B cell (primary cell): ENCODE measurements around the gene MNAT1. TPM values are rescaled to one million over a fixed set of nuclear protein-coding genes. Genes with fewer than 3 reads are reported as not detected.

ENCODE experiments used
- ATAC-seq: fragments of 200-7000 bp; cut with Tn5 transposase; one replicate; pipeline ENCODE4 v1.10.0; 2021; ENCODE audit warnings: low read depth, mild to moderate bottlenecking, moderate number of reproducible peaks, moderate library complexity
- CTCF ChIA-PET: fragments of 350-600 bp; sonication (Branson Sonifier 250); formaldehyde crosslinking; loops from one replicate; lab custom pipeline; 2021; ENCODE audit warnings: antibody characterized with exemption, inconsistent platforms; lab: Charles Lee
- POLR2A ChIA-PET: fragments of 350-600 bp; sonication (Branson Sonifier 250); formaldehyde crosslinking; loops from one replicate; lab custom pipeline; 2021; ENCODE audit warnings: antibody characterized with exemption; lab: Charles Lee
- DNase-seq: peaks from one replicate; pipeline ENCODE4 v3.0.0; 2013
- H2AFZ ChIP-seq: 2 replicates; pipeline ENCODE4 v1.6.1; 2012; ENCODE audit warnings: mild to moderate bottlenecking, low read depth, low read length; ENCODE audit not compliant: insufficient read depth, poor library complexity, severe bottlenecking
- H3K27ac ChIP-seq, 2 donors: 1 replicate in 1 of 2; 2 replicates in 1 of 2; pipeline ENCODE4 v1.5.1; 2012 to 2013; ENCODE audit warnings: low read length in 2 of 2, mild to moderate bottlenecking in 2 of 2, moderate library complexity in 1 of 2
- H3K27me3 ChIP-seq, 4 experiments: fragments of 200-600 bp in 1 of 4; sonication (generic) in 1 of 4; replicated peaks in 1 of 4; 1 replicate in 2 of 4; 2 replicates in 2 of 4; pipeline versions ENCODE4 v1.6.1 to v1.7.0; 2013 to 2016; ENCODE audit warnings: low read length in 3 of 4, mild to moderate bottlenecking in 2 of 4, mixed read lengths in 1 of 4, moderate library complexity in 1 of 4; ENCODE audit not compliant: insufficient read depth in 4 of 4, control insufficient read depth in 3 of 4; ENCODE audit errors: control extremely low read depth in 1 of 4
- H3K36me3 ChIP-seq, 2 experiments: replicated peaks in 1 of 2; 1 replicate in 1 of 2; 2 replicates in 1 of 2; pipeline versions ENCODE4 v1.6.1 to v1.7.1; 2013; ENCODE audit warnings: low read length in 1 of 2; ENCODE audit not compliant: insufficient read depth in 2 of 2, control insufficient read depth in 1 of 2; ENCODE audit errors: control extremely low read depth in 1 of 2, extremely low read depth in 1 of 2
- H3K4me1 ChIP-seq, 2 donors: fragments of 200-600 bp in 1 of 2; sonication (generic) in 1 of 2; 1 replicate in 1 of 2; 2 replicates in 1 of 2; pipeline versions ENCODE4 v1.5.1 to v1.6.1; 2013 to 2017; ENCODE audit warnings: low read length in 2 of 2; ENCODE audit not compliant: control insufficient read depth in 2 of 2, insufficient read depth in 2 of 2
- H3K4me2 ChIP-seq: replicated peaks from 2 replicates; pipeline ENCODE3; 2012; ENCODE audit warnings: mild to moderate bottlenecking, low read depth, low read length; ENCODE audit not compliant: poor library complexity, severe bottlenecking
- H3K4me3 ChIP-seq, 5 experiments: fragments of 200-600 bp in 1 of 5; sonication (generic) in 1 of 5; 1 replicate in 3 of 5; 2 replicates in 2 of 5; pipeline versions ENCODE4 v1.5.1 to v1.7.0; 2011 to 2016; ENCODE audit warnings: low read length in 4 of 5, mild to moderate bottlenecking in 4 of 5, low read depth in 2 of 5, control low read depth in 1 of 5, moderate library complexity in 1 of 5; ENCODE audit not compliant: insufficient read depth in 1 of 5; ENCODE audit errors: control extremely low read depth in 1 of 5, extremely low read depth in 1 of 5
- H3K79me2 ChIP-seq: fragments of 200-600 bp; sonication (generic); one replicate; pipeline ENCODE4 v1.6.0; 2016; ENCODE audit warnings: low read length; ENCODE audit not compliant: control insufficient read depth, insufficient read depth
- H3K9ac ChIP-seq: fragments of 200-600 bp; sonication (generic); 2 replicates; pipeline ENCODE4 v1.6.1; 2017; ENCODE audit warnings: mild to moderate bottlenecking, low read length, moderate library complexity
- H3K9me3 ChIP-seq, 3 donors: one replicate each; pipeline versions ENCODE4 v1.6.1 to v1.7.1; 2013; ENCODE audit warnings: low read length in 2 of 3; ENCODE audit not compliant: control insufficient read depth in 2 of 3, insufficient read depth in 1 of 3; ENCODE audit errors: control extremely low read depth in 1 of 3
- H4K20me1 ChIP-seq: 2 replicates; pipeline ENCODE4 v1.6.0; 2012; ENCODE audit warnings: mild to moderate bottlenecking, low read length; ENCODE audit not compliant: insufficient read depth, control insufficient read depth, poor library complexity, severe bottlenecking
- H3K27ac Mint-ChIP-seq: one replicate; pipeline ENCODE4 v1.8.0; 2021; ENCODE audit warnings: mixed read lengths
- H3K27me3 Mint-ChIP-seq: one replicate; pipeline ENCODE4 v1.8.0; 2021; ENCODE audit warnings: mixed read lengths
- H3K4me1 Mint-ChIP-seq: one replicate; pipeline ENCODE4 v1.8.0; 2021; ENCODE audit warnings: mixed read lengths
- H3K4me3 Mint-ChIP-seq: one replicate; pipeline ENCODE4 v1.8.0; 2021; ENCODE audit warnings: mixed read lengths
- H3K9me3 Mint-ChIP-seq: one replicate; pipeline ENCODE4 v1.8.0; 2022; ENCODE audit warnings: mixed read lengths; ENCODE audit not compliant: insufficient read depth
- EZH2 ChIP-seq: IDR thresholded peaks from 2 replicates; pipeline ENCODE4 v1.6.1; 2012; ENCODE audit warnings: borderline replicate concordance, low read depth, mild to moderate bottlenecking, moderate library complexity, low read length; ENCODE audit not compliant: insufficient read depth, poor library complexity, severe bottlenecking
- WGBS: methylation state at CpG from one replicate; pipeline ENCODE4 v1.1.5; 2013; ENCODE audit warnings: missing lambda C conversion rate; ENCODE audit not compliant: insufficient coverage; 5-methylcytosine and 5-hydroxymethylcytosine counted together
- intact Hi-C: fragments of 100-400 bp; cut with micrococcal nuclease; formaldehyde crosslinking; loops from one replicate; pipeline ENCODE4 v1.10.0; 2022
- polyA plus RNA-seq: library from polyadenylated mRNA; depleted of rRNA; stranded (reverse); fragments of >200 nt; gene quantifications from 2 replicates; pipeline ENCODE4 v1.2.3, GENCODE V29; 2012
- total RNA-seq, 2 donors: library from RNA; stranded (reverse); fragments of 120-200 nt in 1 of 2; gene quantifications; 1 replicate in 1 of 2; 2 replicates in 1 of 2; pipeline versions ENCODE4 v1.2.3 to v1.2.4, GENCODE V29; 2013 to 2022
- TF ChIP-seq, protein P1 (sequence below): fragments of 200-600 bp; IDR thresholded peaks from one replicate; pipeline ENCODE4 v1.8.0; 2022; ENCODE audit warnings: antibody characterized with exemption, mild to moderate bottlenecking

MNAT1 gene
- total and polyA plus RNA-seq, 2 donors (not counting 1 experiment from before 2014, with no cell fraction given) = 15.2 to 28.2 TPM

GRCh38 chr14:60945984-60946383, 211.4 kb downstream of the MNAT1 start:
- DNase-seq = no peak
- ATAC-seq = no peak
- Mint-ChIP-seq H3K9me3 (no peaks in the 10 kb centered on the region), H3K4me1 (no peaks in the 10 kb centered on the region), H3K4me3 (no peak overlapping the region), H3K27ac (no peak overlapping the region), H3K27me3 (no peaks in the 10 kb centered on the region)
- Histone ChIP-seq H3K4me2 (no peak overlapping the region), H2AFZ (no peak overlapping the region), H3K27me3 (no peaks in the 10 kb centered on the region), H3K27ac (no peak overlapping the region), H3K9ac (no peak overlapping the region), H4K20me1 (no peaks in the 10 kb centered on the region), H3K9me3 (no peaks in the 10 kb centered on the region), H3K4me1 (no peaks in the 10 kb centered on the region), H3K36me3 (no peaks in the 10 kb centered on the region), H3K4me3 (no peak overlapping the region), H3K79me2 (no peaks in the 10 kb centered on the region)
- ChIA-PET POLR2A (no interaction called here), CTCF (no interaction called here)
- 100% methylated on average over 1 of the region's 1 CpG for WGBS
- TF ChIP-seq, protein P1, sequence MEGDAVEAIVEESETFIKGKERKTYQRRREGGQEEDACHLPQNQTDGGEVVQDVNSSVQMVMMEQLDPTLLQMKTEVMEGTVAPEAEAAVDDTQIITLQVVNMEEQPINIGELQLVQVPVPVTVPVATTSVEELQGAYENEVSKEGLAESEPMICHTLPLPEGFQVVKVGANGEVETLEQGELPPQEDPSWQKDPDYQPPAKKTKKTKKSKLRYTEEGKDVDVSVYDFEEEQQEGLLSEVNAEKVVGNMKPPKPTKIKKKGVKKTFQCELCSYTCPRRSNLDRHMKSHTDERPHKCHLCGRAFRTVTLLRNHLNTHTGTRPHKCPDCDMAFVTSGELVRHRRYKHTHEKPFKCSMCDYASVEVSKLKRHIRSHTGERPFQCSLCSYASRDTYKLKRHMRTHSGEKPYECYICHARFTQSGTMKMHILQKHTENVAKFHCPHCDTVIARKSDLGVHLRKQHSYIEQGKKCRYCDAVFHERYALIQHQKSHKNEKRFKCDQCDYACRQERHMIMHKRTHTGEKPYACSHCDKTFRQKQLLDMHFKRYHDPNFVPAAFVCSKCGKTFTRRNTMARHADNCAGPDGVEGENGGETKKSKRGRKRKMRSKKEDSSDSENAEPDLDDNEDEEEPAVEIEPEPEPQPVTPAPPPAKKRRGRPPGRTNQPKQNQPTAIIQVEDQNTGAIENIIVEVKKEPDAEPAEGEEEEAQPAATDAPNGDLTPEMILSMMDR = no peak
- TF ChIP-seq EZH2 = no peak
- intact Hi-C loops = no loop called here

- H3K4me3 Mint-ChIP-seq = no peak overlapping the region
- WGBS = 100% methylated on average over 1 of the region's 3 CpGs
- no peaks in the 10 kb centered on the region for H3K27me3 Mint-ChIP-seq
Measured at GRCh38 chr14:60946773-60947172, 212.2 kb downstream of the MNAT1 start.

More at GRCh38 chr14:60946773-60947172, 212.2 kb downstream of the MNAT1 start:
- H3K27ac ChIP-seq = no peak overlapping the region
- no peak overlapping the region for H3K9ac ChIP-seq
- TF ChIP-seq, protein P1 = no peak
- TF ChIP-seq EZH2 = no peak
- no peak for DNase-seq
- ChIA-PET POLR2A (no interaction called here), CTCF (no interaction called here)
- intact Hi-C loops = no loop called here
- no peak overlapping the region for H2AFZ ChIP-seq
- no peaks in the 10 kb centered on the region for H3K4me1 ChIP-seq
- no peaks in the 10 kb centered on the region for H3K79me2 ChIP-seq
- H3K4me1 Mint-ChIP-seq = no peaks in the 10 kb centered on the region
- no peaks in the 10 kb centered on the region for H3K9me3 Mint-ChIP-seq
- H4K20me1 ChIP-seq = no peaks in the 10 kb centered on the region
- ATAC-seq = no peak
- H3K4me3 ChIP-seq = no peak overlapping the region
- H3K4me2 ChIP-seq = no peak overlapping the region
- no peaks in the 10 kb centered on the region for H3K27me3 ChIP-seq
- H3K36me3 ChIP-seq = no peaks in the 10 kb centered on the region
- H3K27ac Mint-ChIP-seq = no peak overlapping the region
- H3K9me3 ChIP-seq = no peaks in the 10 kb centered on the region
